ENCODE data around the gene SH3BP5.
A peak's percentile ranks its signal among the peaks of the same experiment; 100 is the strongest.

SH3BP5 gene

DNA sequence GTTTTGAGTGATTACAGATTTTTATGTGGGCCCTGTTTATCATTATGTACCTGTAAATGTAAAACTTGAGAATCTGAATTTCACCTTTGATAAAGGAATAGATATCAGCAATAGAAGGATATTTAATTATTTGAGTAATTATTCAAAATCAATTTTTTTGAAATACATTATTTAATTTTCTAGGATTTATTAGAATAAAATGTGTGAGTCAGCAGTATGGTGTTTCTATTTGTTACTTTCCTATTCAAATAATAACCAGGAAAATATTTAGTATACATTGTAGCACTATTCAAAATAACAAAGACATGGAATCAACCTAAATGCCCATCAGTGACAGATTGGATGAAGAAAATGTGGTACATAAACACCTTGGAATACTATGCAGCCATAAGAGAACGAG, 104.2 kb downstream of the SH3BP5 start:
- DNase-seq, result no peak

DNA sequence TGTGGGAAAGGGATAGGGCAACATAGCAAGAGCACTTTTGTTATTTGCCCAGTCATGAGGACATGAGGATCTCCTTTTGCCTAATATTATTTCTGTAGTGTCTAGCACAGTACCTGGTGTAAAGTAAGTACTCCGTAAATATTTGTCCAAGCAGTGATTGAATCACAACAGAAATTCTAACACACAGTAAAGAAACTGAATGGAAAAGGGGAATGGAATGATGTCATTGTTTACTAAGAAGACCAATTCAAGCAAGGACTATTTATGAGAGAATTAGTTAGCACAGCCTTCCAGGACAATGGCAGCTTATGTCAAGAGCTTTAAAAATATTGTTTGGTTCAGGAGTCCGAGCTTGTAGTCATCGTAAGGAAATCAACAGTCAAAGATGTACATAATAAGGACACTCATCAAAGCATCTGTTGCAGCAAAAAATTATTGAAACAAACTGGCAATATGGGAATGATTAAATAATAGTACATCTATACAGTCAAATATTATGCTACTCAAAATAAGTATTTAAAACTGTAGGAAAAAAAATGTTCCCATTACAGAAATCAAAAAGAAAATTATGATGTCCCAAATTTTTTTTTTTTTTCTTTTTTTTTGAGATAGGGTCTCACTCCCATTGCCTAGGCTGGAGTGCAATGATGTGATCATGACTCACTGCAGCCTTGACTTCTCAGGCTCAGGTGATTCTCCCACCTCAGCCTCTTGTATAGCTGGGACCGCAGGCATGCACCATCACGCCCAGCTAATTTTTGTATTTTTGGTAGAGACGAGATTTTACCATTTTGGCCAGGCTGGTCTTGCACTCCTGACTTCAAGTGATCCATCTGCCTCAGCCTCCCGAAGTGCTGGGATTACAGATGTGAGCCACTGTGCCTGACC, 108.5 kb downstream of the SH3BP5 start:
- DNase-seq, result peak; percentile 33

DNA sequence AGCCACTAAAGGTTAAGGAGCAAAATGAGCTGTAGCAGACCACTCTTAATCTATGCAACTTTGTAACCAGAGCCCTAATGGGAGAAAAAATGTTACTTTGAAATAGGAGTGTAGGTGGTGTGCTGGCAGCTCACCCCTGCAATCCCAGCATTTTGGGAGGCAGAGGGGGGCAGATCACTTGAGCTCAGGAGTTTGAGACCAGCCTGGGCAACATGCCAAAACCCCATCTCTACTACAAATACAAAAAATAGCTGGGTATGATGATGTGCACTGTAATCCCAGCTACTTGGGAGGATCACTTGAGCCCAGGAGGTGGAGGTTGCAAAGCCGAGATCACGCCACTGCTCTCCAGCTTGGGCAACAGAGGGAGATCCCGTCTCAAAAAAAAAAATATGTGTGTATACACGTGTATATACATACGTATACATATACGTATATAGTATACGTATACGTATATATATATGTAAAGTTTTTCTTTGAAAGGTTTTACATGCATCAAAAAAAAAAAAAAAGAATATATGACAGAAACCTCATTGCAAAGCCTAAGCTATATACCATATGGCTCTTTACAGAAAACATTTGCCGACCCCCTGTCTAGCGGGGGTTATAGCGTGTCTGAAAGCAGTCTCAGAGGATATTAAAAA, 110.7 kb downstream of the SH3BP5 start:
- DNase-seq, result no peak

- DNase-seq, result no peak
Measured at GRCh38 chr3:15220661-15221060, 111.7 kb downstream of the SH3BP5 start.

- DNase-seq, result no peak
Measured at GRCh38 chr3:15220056-15220455, 112.3 kb downstream of the SH3BP5 start.

DNA sequence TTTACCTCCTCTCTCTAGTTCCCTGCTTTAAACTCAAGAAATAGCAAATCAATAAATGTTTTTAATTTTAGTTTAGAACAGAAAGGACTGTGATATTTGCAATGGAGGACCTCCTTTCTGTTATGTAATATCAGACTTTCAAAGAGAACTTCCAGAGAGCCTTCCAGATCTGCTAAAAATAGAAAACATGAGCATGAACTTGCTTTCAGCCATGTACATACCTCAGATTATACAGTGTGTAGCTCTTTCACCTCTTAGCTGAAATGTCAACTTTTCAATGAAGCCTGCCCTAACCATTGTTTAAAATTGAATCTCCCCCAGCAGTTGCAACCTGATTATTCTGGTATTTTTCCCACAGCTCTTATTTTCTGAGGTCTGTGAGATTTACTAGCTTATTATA, 113.7 kb downstream of the SH3BP5 start:
- no peak for DNase-seq

DNA sequence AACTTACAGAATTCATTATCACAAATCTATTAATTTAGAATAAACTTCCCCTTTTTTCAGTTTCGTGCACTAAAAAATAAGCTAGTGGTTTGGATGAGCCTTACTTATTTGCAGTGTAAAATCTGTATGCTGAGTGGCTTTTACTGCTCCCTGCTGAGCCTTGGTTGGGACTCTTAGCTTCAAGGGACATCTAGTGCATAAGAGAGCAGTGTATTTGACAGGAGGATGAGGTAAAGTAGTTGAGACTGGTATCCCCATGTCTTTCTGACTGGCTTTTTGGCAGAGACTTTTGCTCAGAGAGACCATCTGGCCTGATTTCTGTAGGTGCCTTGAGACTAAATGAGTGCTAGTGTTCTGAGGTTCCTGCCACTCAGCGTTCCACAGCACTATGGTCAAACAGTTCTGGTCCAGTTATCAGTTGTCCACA, 114.5 kb downstream of the SH3BP5 start:
- DNase-seq, result no peak

- DNase-seq, result no peak
Measured at GRCh38 chr3:15217011-15217671, 115.2 kb downstream of the SH3BP5 start.

DNA sequence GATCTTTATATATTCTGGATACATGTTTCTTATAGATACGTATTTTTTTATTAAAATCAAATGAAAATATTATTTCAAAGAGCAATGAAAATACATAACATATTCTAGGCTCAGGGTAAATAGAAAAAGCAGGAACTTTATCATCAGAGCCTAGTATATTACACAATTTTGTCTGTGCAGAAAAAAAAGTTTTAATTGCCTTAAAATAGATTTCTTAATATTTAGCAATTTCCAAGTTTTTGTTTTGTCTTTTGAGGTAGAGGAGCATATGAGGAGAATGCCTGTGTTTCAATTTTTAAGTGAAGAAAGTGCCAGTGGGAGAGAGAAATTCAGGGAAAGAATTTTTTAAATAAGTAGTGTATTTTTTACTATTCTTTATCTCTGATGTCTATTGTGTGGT, 115.9 kb downstream of the SH3BP5 start:
- DNase-seq, result no peak

DNA sequence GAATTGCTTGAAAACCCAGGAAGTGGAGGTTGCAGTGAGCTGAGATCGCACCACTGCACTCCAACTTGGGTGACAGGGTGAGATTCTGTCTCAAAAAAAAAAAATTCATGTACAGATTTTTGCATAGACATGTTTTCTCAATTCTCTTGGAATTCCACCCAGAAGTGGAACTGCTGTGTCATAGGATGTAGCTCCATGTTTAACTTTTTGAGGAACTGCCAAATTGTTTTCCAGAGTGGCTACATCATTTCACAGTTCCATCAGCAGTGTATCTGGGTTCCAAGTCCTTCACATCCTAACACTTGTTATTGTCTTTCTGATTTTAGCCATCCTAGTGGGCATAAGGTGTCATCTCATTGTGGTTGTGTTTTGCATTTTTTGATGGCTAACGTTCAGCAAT, 116.4 kb downstream of the SH3BP5 start:
- no peak for DNase-seq

- no peak for DNase-seq
Measured at GRCh38 chr3:15214758-15215157, 117.6 kb downstream of the SH3BP5 start.

GRCh38 chr3:15211937-15212336, 120.4 kb downstream of the SH3BP5 start:
- no peak for DNase-seq

GRCh38 chr3:15207836-15208504, 124.4 kb downstream of the SH3BP5 start:
- DNase-seq, result no peak

DNA sequence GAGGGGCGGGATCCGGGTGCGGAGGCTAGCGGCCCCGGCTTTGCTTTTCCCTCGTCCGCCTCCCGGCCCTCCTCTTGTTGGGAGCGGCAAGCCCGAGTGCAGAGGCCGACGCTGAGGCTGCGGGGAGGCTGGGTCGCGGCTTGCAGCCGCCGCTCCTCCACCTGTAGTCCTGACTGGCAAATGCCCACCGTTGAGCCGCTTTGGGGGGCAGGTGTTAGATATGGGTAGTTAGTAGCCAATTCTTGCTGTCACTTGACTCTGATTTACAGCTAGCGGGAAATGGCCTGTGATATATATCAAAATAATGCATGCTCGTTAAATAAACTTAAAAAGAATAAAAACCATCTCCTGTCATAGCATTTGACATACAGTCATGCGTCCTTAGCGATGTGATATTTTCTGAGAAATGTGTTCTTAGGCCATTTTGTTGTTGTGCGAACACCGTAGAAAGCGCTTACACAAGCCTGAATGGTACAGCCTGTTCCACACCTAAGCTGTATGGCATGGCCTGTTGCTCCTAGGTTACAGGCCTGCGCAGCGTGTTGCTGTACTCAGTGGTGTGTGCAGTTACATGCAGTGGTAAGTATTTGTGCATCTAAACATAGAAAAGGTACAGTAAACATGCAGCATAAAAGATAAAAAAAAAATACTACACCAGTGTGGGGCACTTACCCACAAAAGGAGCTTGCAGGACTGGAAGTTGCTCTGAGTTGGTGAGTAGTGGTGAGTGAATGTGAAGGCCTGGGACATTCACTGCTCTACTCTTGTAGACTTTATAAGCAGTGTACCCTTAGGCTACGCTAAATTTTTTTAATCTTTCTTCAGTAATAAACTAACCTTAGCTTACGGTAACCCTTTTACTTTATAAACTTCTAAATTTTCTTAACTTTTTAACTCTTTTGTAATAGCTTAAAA, 125.5 kb downstream of the SH3BP5 start:
- no peak for DNase-seq

- no peak for DNase-seq
Measured at GRCh38 chr3:15205934-15206661, 126.3 kb downstream of the SH3BP5 start, which contains the start of gene CAPN7. TSS of gene CAPN7 (plus strand) at chr3:15206246. CDS start at chr3:15206496, 250 bp downstream.

GRCh38 chr3:15205482-15205933, 126.9 kb downstream of the SH3BP5 start:
- DNase-seq, result no peak

Data from NCI-H69 (cell line).